HEK293 (cell line): ENCODE measurements around the gene B2M.

Source experiments
- CTCF ChIA-PET: fragments of 350-600 bp; formaldehyde crosslinking; extraction: SDS; loops from one replicate; lab custom pipeline; 2021; ENCODE audit warnings: antibody characterized with exemption; lab: Yijun Ruan, JAX
- POLR2A ChIA-PET: fragments of 300-600 bp; formaldehyde crosslinking; extraction: SDS; loops from one replicate; lab custom pipeline; 2020; ENCODE audit warnings: antibody characterized with exemption, inconsistent platforms; lab: Yijun Ruan, JAX
- H3K27ac ChIP-seq: fragments of 200-500 bp; sonication (Bioruptor generic); 2 replicates; pipeline ENCODE4 v1.5.1; 2014; ENCODE audit warnings: low read depth, low read length, control low read depth, inconsistent platforms; ENCODE audit errors: extremely low read depth
- H3K36me3 ChIP-seq, 2 experiments: fragments of 200-500 bp in 1 of 2; sonication (Bioruptor generic) in 1 of 2; 1 replicate in 1 of 2; 2 replicates in 1 of 2; pipeline ENCODE4 v1.5.1; 2014 to 2017; ENCODE audit warnings: inconsistent platforms in 2 of 2, low read length in 2 of 2; ENCODE audit not compliant: control insufficient read depth in 2 of 2, insufficient read depth in 1 of 2
- H3K4me1 ChIP-seq: fragments of 200-500 bp; sonication (Bioruptor generic); 2 replicates; pipeline ENCODE4 v1.5.1; 2014; ENCODE audit warnings: mild to moderate bottlenecking, low read length, inconsistent platforms; ENCODE audit not compliant: control insufficient read depth, insufficient read depth
- H3K4me3 ChIP-seq: 2 replicates; pipeline ENCODE4 v1.5.1; 2011; ENCODE audit warnings: low read depth, mild to moderate bottlenecking, control low read depth, low read length, moderate library complexity
- H3K9me3 ChIP-seq: fragments of 200-500 bp; sonication (Bioruptor generic); 2 replicates; pipeline ENCODE4 v1.5.1; 2014; ENCODE audit warnings: low read depth, low read length, inconsistent platforms; ENCODE audit not compliant: control insufficient read depth, insufficient read depth
- KLF9 ChIP-seq: fragments of 450-650 bp; formaldehyde crosslinking; IDR thresholded peaks from 2 replicates; pipeline ENCODE4 v1.5.1; 2016; ENCODE audit warnings: missing biosample characterization, missing genetic modification characterization, low read depth
- MZF1 ChIP-seq: fragments of 450-650 bp; formaldehyde crosslinking; IDR thresholded peaks from 2 replicates; pipeline ENCODE4 v1.5.1; 2017; ENCODE audit warnings: missing biosample characterization, missing genetic modification characterization, borderline replicate concordance
- SALL2 ChIP-seq: fragments of 450-650 bp; formaldehyde crosslinking; IDR thresholded peaks from 2 replicates; pipeline ENCODE4 v1.5.0; 2017; ENCODE audit warnings: missing biosample characterization, mild to moderate bottlenecking, missing genetic modification characterization, borderline replicate concordance
- SETDB1 ChIP-seq: IDR thresholded peaks from one replicate; pipeline ENCODE4 v1.6.1; 2017; ENCODE audit warnings: mild to moderate bottlenecking, low read length, moderate library complexity, mixed read lengths; ENCODE audit not compliant: insufficient read length
- TCF7L2 ChIP-seq: IDR thresholded peaks from 2 replicates; pipeline ENCODE4 v1.6.1; 2011; ENCODE audit warnings: low read depth, mild to moderate bottlenecking, inconsistent platforms, low read length, moderate library complexity, borderline replicate concordance
- ZBTB17 ChIP-seq: fragments of 450-650 bp; formaldehyde crosslinking; IDR thresholded peaks from 2 replicates; pipeline ENCODE4 v1.5.1; 2016; ENCODE audit warnings: missing biosample characterization, missing genetic modification characterization
- ZBTB6 ChIP-seq: fragments of 450-650 bp; formaldehyde crosslinking; IDR thresholded peaks from 2 replicates; pipeline ENCODE4 v1.5.1; 2017; ENCODE audit warnings: missing biosample characterization, missing genetic modification characterization
- ZNF175 ChIP-seq: fragments of 450-650 bp; formaldehyde crosslinking; IDR thresholded peaks from 2 replicates; pipeline ENCODE4 v1.5.1; 2016; ENCODE audit warnings: missing biosample characterization, missing genetic modification characterization
- ZNF366 ChIP-seq: fragments of 450-650 bp; formaldehyde crosslinking; conservative IDR thresholded peaks from 2 replicates; pipeline ENCODE4 v1.5.1; 2016; ENCODE audit warnings: missing biosample characterization, missing genetic modification characterization
- ZNF394 ChIP-seq: fragments of 450-650 bp; formaldehyde crosslinking; IDR thresholded peaks from 2 replicates; pipeline ENCODE4 v1.5.1; 2016; ENCODE audit warnings: missing biosample characterization, missing genetic modification characterization, mild to moderate bottlenecking, moderate library complexity, borderline replicate concordance
- ZNF513 ChIP-seq: fragments of 450-650 bp; IDR thresholded peaks from 2 replicates; pipeline ENCODE4 v1.5.1; 2018; ENCODE audit warnings: missing biosample characterization, missing genetic modification characterization
- ZNF670 ChIP-seq: fragments of 450-650 bp; formaldehyde crosslinking; IDR thresholded peaks from 2 replicates; pipeline ENCODE4 v1.5.1; 2016; ENCODE audit warnings: missing biosample characterization, missing genetic modification characterization, low read depth
- ZNF677 ChIP-seq: fragments of 450-650 bp; IDR thresholded peaks from 2 replicates; pipeline ENCODE4 v1.5.0; 2018; ENCODE audit warnings: missing biosample characterization, mild to moderate bottlenecking, missing genetic modification characterization, moderate library complexity
- ZNF76 ChIP-seq: fragments of 450-650 bp; formaldehyde crosslinking; IDR thresholded peaks from 2 replicates; pipeline ENCODE4; 2016; ENCODE audit warnings: low read depth, missing biosample characterization, missing genetic modification characterization, borderline replicate concordance
- ZSCAN16 ChIP-seq: fragments of 450-650 bp; formaldehyde crosslinking; IDR thresholded peaks from 2 replicates; pipeline ENCODE4 v1.5.1; 2016; ENCODE audit warnings: missing biosample characterization, missing genetic modification characterization
- ZSCAN23 ChIP-seq: fragments of 450-650 bp; formaldehyde crosslinking; IDR thresholded peaks from 2 replicates; pipeline ENCODE4 v1.5.1; 2016; ENCODE audit warnings: missing biosample characterization, missing genetic modification characterization
- TF ChIP-seq, protein P1 (sequence below): fragments of 450-650 bp; formaldehyde crosslinking; conservative IDR thresholded peaks from 2 replicates; pipeline ENCODE4 v1.5.1; 2016; ENCODE audit warnings: low read depth, missing biosample characterization, missing genetic modification characterization
- TF ChIP-seq, protein P2 (sequence below): sonication (generic); formaldehyde crosslinking; IDR thresholded peaks from 2 replicates; pipeline ENCODE4 v1.8.1; 2022; ENCODE audit warnings: mild to moderate bottlenecking, moderate library complexity, missing genetic modification reagents

B2M gene

DNA sequence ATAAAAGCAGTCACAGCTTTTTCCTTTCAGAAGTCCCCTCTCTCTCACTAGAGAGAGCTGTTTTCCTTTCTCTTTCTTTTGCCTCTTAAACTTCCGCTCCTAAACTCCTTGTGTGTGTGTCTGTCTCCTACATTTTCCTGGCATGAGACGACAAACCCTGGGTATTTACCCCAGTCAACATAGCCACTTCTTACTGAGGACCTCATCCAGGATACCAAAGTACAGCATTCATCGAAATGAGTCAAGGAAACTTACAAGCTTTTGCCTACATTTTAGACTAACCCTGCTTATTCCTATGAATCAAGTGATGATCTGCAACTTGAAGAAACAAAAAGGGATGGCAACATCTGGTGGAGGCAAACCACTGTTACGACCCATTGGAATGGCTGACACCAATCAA is 16.9 kb upstream of the B2M start (continued):
- TF ChIP-seq, protein P1, sequence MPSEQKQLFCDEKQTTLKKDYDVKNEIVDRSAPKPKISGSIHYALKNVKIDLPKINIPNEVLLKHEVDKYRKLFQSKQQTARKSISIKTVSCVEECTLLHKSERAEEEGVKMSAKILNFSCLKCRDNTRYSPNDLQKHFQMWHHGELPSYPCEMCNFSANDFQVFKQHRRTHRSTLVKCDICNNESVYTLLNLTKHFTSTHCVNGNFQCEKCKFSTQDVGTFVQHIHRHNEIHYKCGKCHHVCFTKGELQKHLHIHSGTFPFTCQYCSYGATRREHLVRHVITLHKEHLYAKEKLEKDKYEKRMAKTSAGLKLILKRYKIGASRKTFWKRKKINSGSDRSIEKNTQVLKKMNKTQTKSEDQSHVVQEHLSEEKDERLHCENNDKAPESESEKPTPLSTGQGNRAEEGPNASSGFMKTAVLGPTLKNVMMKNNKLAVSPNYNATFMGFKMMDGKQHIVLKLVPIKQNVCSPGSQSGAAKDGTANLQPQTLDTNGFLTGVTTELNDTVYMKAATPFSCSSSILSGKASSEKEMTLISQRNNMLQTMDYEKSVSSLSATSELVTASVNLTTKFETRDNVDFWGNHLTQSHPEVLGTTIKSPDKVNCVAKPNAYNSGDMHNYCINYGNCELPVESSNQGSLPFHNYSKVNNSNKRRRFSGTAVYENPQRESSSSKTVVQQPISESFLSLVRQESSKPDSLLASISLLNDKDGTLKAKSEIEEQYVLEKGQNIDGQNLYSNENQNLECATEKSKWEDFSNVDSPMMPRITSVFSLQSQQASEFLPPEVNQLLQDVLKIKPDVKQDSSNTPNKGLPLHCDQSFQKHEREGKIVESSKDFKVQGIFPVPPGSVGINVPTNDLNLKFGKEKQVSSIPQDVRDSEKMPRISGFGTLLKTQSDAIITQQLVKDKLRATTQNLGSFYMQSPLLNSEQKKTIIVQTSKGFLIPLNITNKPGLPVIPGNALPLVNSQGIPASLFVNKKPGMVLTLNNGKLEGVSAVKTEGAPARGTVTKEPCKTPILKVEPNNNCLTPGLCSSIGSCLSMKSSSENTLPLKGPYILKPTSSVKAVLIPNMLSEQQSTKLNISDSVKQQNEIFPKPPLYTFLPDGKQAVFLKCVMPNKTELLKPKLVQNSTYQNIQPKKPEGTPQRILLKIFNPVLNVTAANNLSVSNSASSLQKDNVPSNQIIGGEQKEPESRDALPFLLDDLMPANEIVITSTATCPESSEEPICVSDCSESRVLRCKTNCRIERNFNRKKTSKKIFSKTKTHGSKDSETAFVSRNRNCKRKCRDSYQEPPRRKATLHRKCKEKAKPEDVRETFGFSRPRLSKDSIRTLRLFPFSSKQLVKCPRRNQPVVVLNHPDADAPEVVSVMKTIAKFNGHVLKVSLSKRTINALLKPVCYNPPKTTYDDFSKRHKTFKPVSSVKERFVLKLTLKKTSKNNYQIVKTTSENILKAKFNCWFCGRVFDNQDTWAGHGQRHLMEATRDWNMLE (tag by site-specific recombination) = no peak
- TF ChIP-seq ZSCAN23 (tag by site-specific recombination) = no peak
- no peak for TF ChIP-seq ZNF175 (tag by site-specific recombination)
- TF ChIP-seq SALL2 (tag by site-specific recombination) = no peak
- no peak for TF ChIP-seq TCF7L2
- no peak for TF ChIP-seq ZBTB6 (tag by site-specific recombination)
- no peak for TF ChIP-seq MZF1
- no peak for TF ChIP-seq ZNF394 (tag by site-specific recombination)
- no peak for TF ChIP-seq ZNF677 (tag by site-specific recombination)
- no peak for TF ChIP-seq ZBTB17 (tag by site-specific recombination)
- no peak for TF ChIP-seq ZNF670 (tag by site-specific recombination)
- no peak for TF ChIP-seq ZSCAN16 (tag by site-specific recombination)
- TF ChIP-seq KLF9 (tag by site-specific recombination) = no peak
- no peak for TF ChIP-seq ZNF76 (tag by site-specific recombination)

DNA sequence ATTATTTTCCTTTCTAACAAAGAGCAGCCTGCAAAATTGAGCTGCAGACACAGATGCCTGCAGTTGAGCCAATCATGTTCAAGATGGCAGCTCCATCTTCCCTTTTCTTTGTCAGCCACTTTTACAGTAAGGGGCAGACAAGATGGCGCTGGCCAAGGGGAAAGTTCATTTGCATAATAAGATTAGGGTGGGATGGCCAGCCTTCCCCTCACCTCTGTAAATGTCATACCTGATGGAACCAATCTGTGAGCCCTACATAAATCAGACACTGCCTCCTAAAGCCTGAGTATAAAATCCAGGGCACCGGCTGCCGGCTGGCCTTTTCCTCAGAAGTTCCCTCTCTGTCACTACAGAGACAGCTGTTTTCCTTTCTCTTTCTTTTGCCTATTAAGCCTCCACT is 16.0 kb upstream of the B2M start:
- no peaks in the 10 kb centered on the region for H3K36me3 ChIP-seq
- H3K9me3 ChIP-seq = no peaks in the 10 kb centered on the region
- H3K4me3 ChIP-seq = no peak overlapping the region
- ChIA-PET CTCF (no interaction called here), POLR2A (interaction anchor here (1.0 kb wide), 1 partner anchor 32 kb away, joined by 5 read pairs; the partner anchor contains the start of gene SPG11)
- H3K27ac ChIP-seq = no peak overlapping the region
- no peak for TF ChIP-seq MZF1
- TF ChIP-seq, protein P2, sequence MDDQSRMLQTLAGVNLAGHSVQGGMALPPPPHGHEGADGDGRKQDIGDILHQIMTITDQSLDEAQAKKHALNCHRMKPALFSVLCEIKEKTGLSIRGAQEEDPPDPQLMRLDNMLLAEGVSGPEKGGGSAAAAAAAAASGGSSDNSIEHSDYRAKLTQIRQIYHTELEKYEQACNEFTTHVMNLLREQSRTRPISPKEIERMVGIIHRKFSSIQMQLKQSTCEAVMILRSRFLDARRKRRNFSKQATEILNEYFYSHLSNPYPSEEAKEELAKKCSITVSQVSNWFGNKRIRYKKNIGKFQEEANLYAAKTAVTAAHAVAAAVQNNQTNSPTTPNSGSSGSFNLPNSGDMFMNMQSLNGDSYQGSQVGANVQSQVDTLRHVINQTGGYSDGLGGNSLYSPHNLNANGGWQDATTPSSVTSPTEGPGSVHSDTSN (CRISPR knock-in tag) = no peak
- no peak for TF ChIP-seq SETDB1
- TF ChIP-seq, all 188 proteins: peak for 0
- no peaks in the 10 kb centered on the region for H3K4me1 ChIP-seq

GRCh38 chr15:44697014-44697413 is 14.3 kb upstream of the B2M start:
- POLR2A ChIA-PET = no interaction called here
- TF ChIP-seq ZNF366 = peak; percentile 57; the same call in 1 of the 2 replicates
- peak; percentile 65 for TF ChIP-seq ZNF513
- TF ChIP-seq ZNF394 (tag by site-specific recombination) = no peak
- TF ChIP-seq, all 188 proteins: peak for 2
- no peak overlapping the region for H3K4me3 ChIP-seq
- H3K4me1 ChIP-seq = no peaks in the 10 kb centered on the region
- H3K9me3 ChIP-seq = no peaks in the 10 kb centered on the region
- CTCF ChIA-PET = no interaction called here
- H3K36me3 ChIP-seq = no peaks in the 10 kb centered on the region
- H3K27ac ChIP-seq = no peak overlapping the region
